Activated T-cell treated with anti-CD3 and anti-CD28 coated beads, Interleukin-2, amount 50 U/mL, for 24 hours (primary cell): Measurements from ENCODE around the gene PLXDC2.
"Not testable (repeated sequence)": the region's sequence is repeated elsewhere in the genome, so short reads cannot be mapped to it uniquely, and the experiment has no call there.

ENCODE experiments used
- DNase-seq: peaks from one replicate; pipeline ENCODE4 v3.0.0-alpha.2; 2020
- H3K27ac Mint-ChIP-seq: 2 replicates; pipeline ENCODE4 v1.8.0; 2020; ENCODE audit warnings: mild to moderate bottlenecking, mixed read lengths
- H3K27me3 Mint-ChIP-seq: 2 replicates; pipeline ENCODE4 v1.8.0; 2020; ENCODE audit warnings: mixed read lengths
- H3K36me3 Mint-ChIP-seq: 2 replicates; pipeline ENCODE4 v1.8.0; 2020; ENCODE audit warnings: low read depth, mixed read lengths
- H3K4me1 Mint-ChIP-seq: 2 replicates; pipeline ENCODE4 v1.8.0; 2020; ENCODE audit warnings: low read depth, mixed read lengths
- H3K4me3 Mint-ChIP-seq: 2 replicates; pipeline ENCODE4 v1.8.0; 2020; ENCODE audit warnings: mild to moderate bottlenecking, moderate library complexity, mixed read lengths
- H3K9me3 Mint-ChIP-seq: 2 replicates; pipeline ENCODE4 v1.8.0; 2020; ENCODE audit warnings: mixed read lengths

Gene PLXDC2

DNA sequence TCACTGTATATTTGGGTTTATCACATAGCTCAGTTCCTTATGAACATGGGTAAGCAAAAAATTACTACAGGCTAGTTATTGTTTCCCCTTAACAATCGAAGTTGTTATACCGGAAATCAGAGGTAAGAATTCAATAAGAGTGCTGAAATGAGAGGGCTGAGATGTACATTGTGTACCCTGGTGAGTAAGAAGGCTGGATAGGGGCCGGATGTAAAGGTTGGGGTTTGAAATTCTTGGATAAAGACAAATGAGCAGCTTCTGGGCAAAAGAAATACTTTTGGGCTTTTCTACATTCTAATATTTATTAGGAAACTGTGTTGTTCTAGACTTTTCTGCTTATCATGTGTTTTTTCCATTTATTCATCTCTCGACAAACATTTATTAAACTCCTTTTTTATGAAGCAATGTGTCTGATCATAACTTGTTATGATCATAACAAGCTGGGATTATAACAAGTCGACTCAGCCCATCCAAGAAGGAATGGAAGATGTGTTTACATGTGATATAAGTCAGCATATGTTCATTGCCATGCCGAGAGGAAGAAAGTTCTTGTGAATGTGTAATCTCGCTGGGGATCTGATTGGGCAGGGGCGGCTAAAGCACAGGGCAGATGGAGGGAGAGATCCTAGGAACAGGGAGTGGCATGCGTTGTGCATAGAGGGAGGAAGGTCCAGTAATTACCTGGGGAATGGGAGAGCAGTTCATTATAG lies 155.3 kb downstream of the PLXDC2 start:
- H3K4me3 Mint-ChIP-seq: no peak overlapping the region
- no peaks in the 10 kb centered on the region for H3K4me1 Mint-ChIP-seq
- H3K36me3 Mint-ChIP-seq: no peaks in the 10 kb centered on the region
- peaks cover 3% of the 10 kb centered on the region for H3K9me3 Mint-ChIP-seq
- DNase-seq: no peak
- H3K27ac Mint-ChIP-seq: no peak overlapping the region
- H3K27me3 Mint-ChIP-seq: no peaks in the 10 kb centered on the region

DNA sequence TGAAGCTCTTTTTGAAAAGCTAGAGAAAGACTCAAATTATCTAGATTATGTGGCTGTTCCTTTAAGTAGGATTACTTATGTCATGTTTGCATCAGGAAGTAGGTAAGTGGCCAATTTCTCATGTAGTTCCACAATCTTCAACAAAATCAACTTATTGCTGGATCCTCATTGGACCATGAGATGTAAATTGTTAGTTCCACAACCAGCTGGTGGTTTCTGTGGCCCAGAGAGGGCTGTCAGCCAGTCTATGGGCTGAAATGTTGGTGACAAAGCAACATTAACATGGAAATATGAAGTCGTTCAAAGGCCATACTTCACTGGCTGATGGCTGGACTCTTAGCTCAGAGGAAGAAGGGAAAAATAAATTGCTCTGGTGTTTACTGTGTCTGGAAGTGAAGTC lies 157.9 kb downstream of the PLXDC2 start:
- DNase-seq: no peak
- Mint-ChIP-seq H3K36me3 (no peaks in the 10 kb centered on the region), H3K27ac (no peak overlapping the region), H3K27me3 (no peaks in the 10 kb centered on the region), H3K4me1 (no peaks in the 10 kb centered on the region), H3K9me3 (peaks cover 5% of the 10 kb centered on the region), H3K4me3 (no peak overlapping the region)

- Mint-ChIP-seq H3K9me3 (peaks cover 5% of the 10 kb centered on the region), H3K27me3 (no peaks in the 10 kb centered on the region), H3K27ac (no peak overlapping the region), H3K4me3 (no peak overlapping the region), H3K4me1 (no peaks in the 10 kb centered on the region), H3K36me3 (no peaks in the 10 kb centered on the region)
- no peak for DNase-seq
Observed at GRCh38 chr10:19974554-19974953, 158.3 kb downstream of the PLXDC2 start.

DNA sequence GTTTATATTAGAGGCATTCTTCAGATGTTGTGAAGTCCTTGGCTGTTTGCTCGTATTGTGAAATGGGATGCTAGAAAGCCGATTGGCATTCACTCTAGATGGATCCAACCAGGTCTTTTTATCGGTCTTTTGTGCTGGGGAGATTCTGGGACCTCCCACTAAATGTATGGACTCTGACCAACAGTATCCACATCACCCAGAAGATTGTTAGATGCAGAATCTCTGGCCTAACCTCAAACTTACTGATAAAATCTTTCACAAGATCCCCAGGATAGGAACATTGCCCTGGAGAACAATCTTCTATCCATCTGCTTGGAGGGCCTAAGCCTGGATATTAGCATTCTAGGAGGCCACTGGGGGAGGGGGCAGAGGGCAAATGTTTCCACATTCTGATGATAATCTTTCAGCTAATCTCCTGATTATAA lies 160.9 kb downstream of the PLXDC2 start:
- no peaks in the 10 kb centered on the region for H3K27me3 Mint-ChIP-seq
- H3K36me3 Mint-ChIP-seq: no peaks in the 10 kb centered on the region
- no peak overlapping the region for H3K27ac Mint-ChIP-seq
- H3K4me1 Mint-ChIP-seq: no peaks in the 10 kb centered on the region
- no peak overlapping the region for H3K4me3 Mint-ChIP-seq
- H3K9me3 Mint-ChIP-seq: peaks cover 5% of the 10 kb centered on the region
- no peak for DNase-seq

- no peaks in the 10 kb centered on the region for H3K36me3 Mint-ChIP-seq
- no peaks in the 10 kb centered on the region for H3K4me1 Mint-ChIP-seq
- no peak overlapping the region for H3K4me3 Mint-ChIP-seq
- H3K9me3 Mint-ChIP-seq: peaks cover 5% of the 10 kb centered on the region
- no peak for DNase-seq
- no peaks in the 10 kb centered on the region for H3K27me3 Mint-ChIP-seq
- no peak overlapping the region for H3K27ac Mint-ChIP-seq
Observed at GRCh38 chr10:19979628-19980027, 163.4 kb downstream of the PLXDC2 start.

DNA sequence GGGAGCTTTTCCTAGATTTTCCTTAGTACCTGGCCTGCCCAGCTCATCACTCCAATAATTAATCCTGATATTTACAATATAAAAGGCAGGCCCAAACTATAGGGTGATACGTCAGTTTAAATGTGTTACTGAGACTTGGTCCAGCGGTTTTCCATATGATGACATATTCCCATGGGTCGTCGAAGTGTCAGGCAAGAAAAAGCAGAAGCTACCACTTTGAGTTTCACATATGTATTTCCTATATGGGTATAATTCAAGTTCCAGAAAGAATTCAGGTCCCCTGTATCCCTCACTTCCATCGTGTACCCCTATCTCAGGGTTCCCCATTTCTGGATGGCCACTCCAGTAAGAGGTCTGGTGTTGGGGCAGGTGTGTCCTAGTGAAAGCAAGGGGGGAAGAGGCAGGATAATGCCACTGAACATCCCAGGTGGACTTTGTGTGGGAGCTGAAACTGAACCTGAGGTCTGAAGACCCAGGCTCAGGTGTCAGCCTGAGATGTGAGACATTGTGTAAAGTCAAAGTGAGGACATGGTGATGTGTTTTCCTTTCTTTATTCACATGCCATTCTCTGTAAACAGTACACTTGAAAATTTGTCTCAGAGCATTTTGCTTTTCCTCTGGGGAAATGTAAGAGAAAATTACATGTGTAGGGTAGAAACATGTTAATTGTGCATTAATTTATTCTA lies 167.8 kb downstream of the PLXDC2 start:
- Mint-ChIP-seq H3K4me1 (no peaks in the 10 kb centered on the region), H3K4me3 (no peak overlapping the region), H3K27me3 (no peaks in the 10 kb centered on the region), H3K36me3 (no peaks in the 10 kb centered on the region), H3K27ac (no peak overlapping the region), H3K9me3 (no peaks in the 10 kb centered on the region)
- no peak for DNase-seq

GRCh38 chr10:19985745-19986144 lies 169.5 kb downstream of the PLXDC2 start:
- H3K27me3 Mint-ChIP-seq: no peaks in the 10 kb centered on the region
- H3K4me1 Mint-ChIP-seq: no peaks in the 10 kb centered on the region
- no peaks in the 10 kb centered on the region for H3K9me3 Mint-ChIP-seq
- no peaks in the 10 kb centered on the region for H3K36me3 Mint-ChIP-seq
- H3K27ac Mint-ChIP-seq: no peak overlapping the region
- no peak overlapping the region for H3K4me3 Mint-ChIP-seq
- no peak for DNase-seq

DNA sequence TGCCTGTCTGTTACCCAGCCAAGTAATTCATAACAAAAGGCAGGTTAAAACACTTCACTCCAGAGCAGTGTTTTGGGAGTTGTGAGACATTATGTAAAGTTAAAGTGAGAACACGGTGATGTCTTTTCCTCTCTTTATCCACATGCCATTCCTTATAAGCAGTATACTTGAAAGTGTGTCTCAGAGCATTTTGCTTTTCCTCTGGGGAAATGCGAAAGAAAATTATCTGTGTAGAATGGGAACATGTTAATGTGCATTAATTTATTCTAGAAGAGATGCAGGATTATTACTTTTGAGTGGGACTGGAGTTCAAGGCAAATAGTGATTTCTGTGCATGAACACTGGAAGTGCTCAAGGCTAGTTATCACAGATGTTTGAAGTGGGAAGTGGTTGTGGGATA lies 170.4 kb downstream of the PLXDC2 start:
- H3K9me3 Mint-ChIP-seq: no peaks in the 10 kb centered on the region
- H3K27ac Mint-ChIP-seq: no peak overlapping the region
- H3K4me3 Mint-ChIP-seq: no peak overlapping the region
- H3K36me3 Mint-ChIP-seq: no peaks in the 10 kb centered on the region
- H3K27me3 Mint-ChIP-seq: no peaks in the 10 kb centered on the region
- H3K4me1 Mint-ChIP-seq: no peaks in the 10 kb centered on the region
- DNase-seq: no peak

DNA sequence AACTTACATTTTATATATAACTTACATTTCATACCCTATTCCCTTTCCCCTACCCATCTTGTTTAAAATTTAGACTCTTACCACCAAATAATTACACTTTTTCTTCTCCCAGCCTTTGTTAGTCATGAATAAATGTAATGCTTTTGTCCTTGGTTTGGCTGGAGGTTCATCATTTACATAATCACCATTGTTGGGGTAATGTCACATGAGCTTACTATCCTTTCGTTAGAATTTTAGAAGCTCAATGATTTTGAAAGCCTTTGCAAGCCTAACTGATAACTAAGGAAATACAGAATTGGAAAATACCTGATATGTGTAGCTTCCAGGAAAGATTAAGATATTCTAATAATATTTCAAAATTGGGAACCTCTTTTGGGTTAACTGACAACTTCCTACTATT lies 171.7 kb downstream of the PLXDC2 start:
- Mint-ChIP-seq H3K9me3 (no peaks in the 10 kb centered on the region), H3K27ac (no peak overlapping the region), H3K27me3 (no peaks in the 10 kb centered on the region), H3K4me3 (no peak overlapping the region), H3K4me1 (no peaks in the 10 kb centered on the region), H3K36me3 (no peaks in the 10 kb centered on the region)
- DNase-seq: no peak

- H3K4me3 Mint-ChIP-seq: no peak overlapping the region
Observed at GRCh38 chr10:19993714-19994315, 177.6 kb downstream of the PLXDC2 start.

GRCh38 chr10:19998482-19998881 lies 182.2 kb downstream of the PLXDC2 start:
- Mint-ChIP-seq H3K9me3 (no peaks in the 10 kb centered on the region), H3K4me3 (no peak overlapping the region), H3K36me3 (no peaks in the 10 kb centered on the region), H3K27me3 (no peaks in the 10 kb centered on the region), H3K4me1 (no peaks in the 10 kb centered on the region), H3K27ac (no peak overlapping the region)
- no peak for DNase-seq

More at GRCh38 chr10:19993714-19994315, 177.6 kb downstream of the PLXDC2 start:
- Mint-ChIP-seq H3K36me3 (no peaks in the 10 kb centered on the region), H3K9me3 (no peaks in the 10 kb centered on the region), H3K27ac (no peak overlapping the region), H3K27me3 (no peaks in the 10 kb centered on the region), H3K4me1 (no peaks in the 10 kb centered on the region)
- DNase-seq: no peak

GRCh38 chr10:19999431-19999830 lies 183.2 kb downstream of the PLXDC2 start:
- Mint-ChIP-seq H3K27me3 (no peaks in the 10 kb centered on the region), H3K36me3 (no peaks in the 10 kb centered on the region), H3K9me3 (no peaks in the 10 kb centered on the region), H3K4me1 (no peaks in the 10 kb centered on the region), H3K27ac (no peak overlapping the region), H3K4me3 (no peak overlapping the region)
- no peak for DNase-seq

DNA sequence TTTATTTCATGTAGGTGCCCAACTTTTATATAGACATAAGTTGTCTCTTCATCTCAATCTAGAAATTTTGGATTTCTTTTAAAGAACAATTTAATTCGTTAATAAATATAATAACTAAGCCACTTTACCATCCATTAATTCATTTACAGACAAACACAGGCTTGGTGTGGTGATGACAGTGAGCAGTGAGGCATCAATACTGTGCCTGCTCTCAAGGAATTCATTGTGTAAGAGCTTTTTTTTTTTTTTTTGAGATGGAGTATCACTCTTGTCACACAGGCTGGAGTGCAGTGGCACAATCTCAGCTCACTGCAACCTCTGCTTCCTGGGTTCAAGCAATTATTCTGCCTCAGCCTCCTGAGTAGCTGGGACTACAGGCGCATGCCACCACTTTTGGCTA lies 185.8 kb downstream of the PLXDC2 start:
- not testable (repeated sequence) for DNase-seq, H3K27ac Mint-ChIP-seq, H3K27me3 Mint-ChIP-seq, H3K9me3 Mint-ChIP-seq, H3K4me1 Mint-ChIP-seq, H3K36me3 Mint-ChIP-seq, H3K4me3 Mint-ChIP-seq

DNA sequence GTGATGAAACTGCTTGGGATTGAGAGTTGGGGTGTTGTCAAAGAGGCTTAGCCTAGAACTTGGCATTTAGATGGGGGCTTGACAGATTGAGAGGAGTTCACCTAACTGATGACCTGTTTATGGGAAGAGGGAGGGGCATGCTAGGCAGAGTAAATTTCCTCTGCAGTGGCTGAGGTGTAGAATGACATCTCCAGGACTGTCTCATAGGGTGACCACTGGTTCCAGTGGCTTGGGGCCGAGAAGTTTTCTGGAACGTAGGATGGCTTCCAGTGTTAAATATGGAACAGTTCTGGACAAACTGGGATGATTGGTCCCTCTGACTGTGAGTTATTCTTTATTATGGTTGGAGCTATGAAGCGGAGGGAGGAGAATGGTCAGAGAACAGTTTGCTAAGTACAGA lies 186.4 kb downstream of the PLXDC2 start:
- H3K27ac Mint-ChIP-seq: no peak overlapping the region
- no peaks in the 10 kb centered on the region for H3K4me1 Mint-ChIP-seq
- no peaks in the 10 kb centered on the region for H3K27me3 Mint-ChIP-seq
- H3K9me3 Mint-ChIP-seq: no peaks in the 10 kb centered on the region
- no peak overlapping the region for H3K4me3 Mint-ChIP-seq
- no peak for DNase-seq
- H3K36me3 Mint-ChIP-seq: no peaks in the 10 kb centered on the region

GRCh38 chr10:20004087-20004523 lies 187.9 kb downstream of the PLXDC2 start:
- H3K36me3 Mint-ChIP-seq: no peaks in the 10 kb centered on the region
- H3K27ac Mint-ChIP-seq: no peak overlapping the region
- no peak overlapping the region for H3K4me3 Mint-ChIP-seq
- no peaks in the 10 kb centered on the region for H3K4me1 Mint-ChIP-seq
- H3K9me3 Mint-ChIP-seq: no peaks in the 10 kb centered on the region
- no peaks in the 10 kb centered on the region for H3K27me3 Mint-ChIP-seq
- DNase-seq: no peak
